Activated CD4-positive, alpha-beta memory T cell treated with anti-CD3 and anti-CD28 coated beads for 36 hours (primary cell): ENCODE results near the gene CDHR4. TPM values are rescaled to one million over a fixed set of nuclear protein-coding genes. Genes with fewer than 3 reads are reported as not detected.
"Not testable (repeated sequence)": the region's sequence is repeated elsewhere in the genome, so short reads cannot be mapped to it uniquely, and the experiment has no call there.

ENCODE experiments used
- CTCF ChIA-PET: fragments of 350-600 bp; sonication (Branson Sonifier 250); formaldehyde crosslinking; loops from one replicate; lab custom pipeline; 2021; ENCODE audit warnings: antibody characterized with exemption, inconsistent platforms; lab: Charles Lee
- POLR2A ChIA-PET: fragments of 350-600 bp; sonication (Branson Sonifier 250); formaldehyde crosslinking; loops from one replicate; lab custom pipeline; 2021; ENCODE audit warnings: antibody characterized with exemption; lab: Charles Lee
- DNase-seq: peaks from one replicate; pipeline ENCODE4 v3.0.0-alpha.2; 2020
- H3K27ac Mint-ChIP-seq: one replicate; pipeline ENCODE4 v1.8.0; 2021; ENCODE audit warnings: mixed read lengths
- H3K27me3 Mint-ChIP-seq: one replicate; pipeline ENCODE4 v1.8.0; 2021; ENCODE audit warnings: mixed read lengths
- H3K36me3 Mint-ChIP-seq: one replicate; pipeline ENCODE4 v1.8.0; 2021; ENCODE audit warnings: mixed read lengths
- H3K4me1 Mint-ChIP-seq: one replicate; pipeline ENCODE4 v1.8.0; 2021; ENCODE audit warnings: low read depth, mixed read lengths
- H3K4me3 Mint-ChIP-seq: one replicate; pipeline ENCODE4 v1.8.0; 2021; ENCODE audit warnings: mild to moderate bottlenecking, mixed read lengths
- H3K9me3 Mint-ChIP-seq: one replicate; pipeline ENCODE4 v1.8.0; 2021; ENCODE audit warnings: mixed read lengths
- intact Hi-C: fragments of 100-400 bp; cut with micrococcal nuclease; formaldehyde crosslinking; loops from one replicate; pipeline ENCODE4 v1.15.1; 2023
- total RNA-seq, 2 experiments: library from RNA; stranded (reverse); gene quantifications; one replicate each; pipeline ENCODE4 v1.2.3, GENCODE V29; 2021

CDHR4 gene
- total RNA-seq, 2 experiments from 2014 or later: 0.22 TPM; not detected in 1

- H3K27me3 Mint-ChIP-seq, H3K9me3 Mint-ChIP-seq, intact Hi-C loops, CTCF ChIA-PET, H3K4me3 Mint-ChIP-seq, DNase-seq, H3K27ac Mint-ChIP-seq, H3K36me3 Mint-ChIP-seq: not testable (repeated sequence)
- peaks cover 42% of the 10 kb centered on the region for H3K4me1 Mint-ChIP-seq
- POLR2A ChIA-PET: interaction anchor here (1.3 kb wide), 1 partner anchor 10 kb away, joined by 4 read pairs; the partner anchor contains the start of gene IP6K1
These were observed 23.6 kb downstream of the CDHR4 start for GRCh38 chr3:49776101-49776500.

- H3K27me3 Mint-ChIP-seq: no peaks in the 10 kb centered on the region
- CTCF ChIA-PET: no interaction called here
- POLR2A ChIA-PET: interaction anchor here (1.3 kb wide), 1 partner anchor 11 kb away, joined by 4 read pairs; the partner anchor contains the start of gene IP6K1
- peaks cover 1% of the 10 kb centered on the region for H3K36me3 Mint-ChIP-seq
- H3K4me3 Mint-ChIP-seq: no peak overlapping the region
- intact Hi-C loops: no loop called here
- H3K27ac Mint-ChIP-seq: no peak overlapping the region
- no peaks in the 10 kb centered on the region for H3K9me3 Mint-ChIP-seq
- DNase-seq: no peak
- peaks cover 37% of the 10 kb centered on the region for H3K4me1 Mint-ChIP-seq
These were observed 24.1 kb downstream of the CDHR4 start for GRCh38 chr3:49775538-49775937.

- peaks cover 8% of the 10 kb centered on the region for H3K36me3 Mint-ChIP-seq
- DNase-seq: no peak
- no peaks in the 10 kb centered on the region for H3K27me3 Mint-ChIP-seq
- H3K9me3 Mint-ChIP-seq: no peaks in the 10 kb centered on the region
- H3K4me3 Mint-ChIP-seq: no peak overlapping the region
- intact Hi-C loops: no loop called here
- no peak overlapping the region for H3K27ac Mint-ChIP-seq
- ChIA-PET CTCF (interaction anchor here (0.8 to 1.4 kb wide), 2 partner anchors 67 to 528 kb away, joined by 3 read pairs; no protein-coding TSS in a partner anchor), POLR2A (no interaction called here)
- H3K4me1 Mint-ChIP-seq: peaks cover 40% of the 10 kb centered on the region
These were observed 27.0 kb downstream of the CDHR4 start for GRCh38 chr3:49772703-49773102.

- Mint-ChIP-seq H3K9me3 (no peaks in the 10 kb centered on the region), H3K36me3 (peaks cover 7% of the 10 kb centered on the region), H3K27me3 (no peaks in the 10 kb centered on the region), H3K4me3 (no peak overlapping the region), H3K27ac (no peak overlapping the region), H3K4me1 (peaks cover 38% of the 10 kb centered on the region)
- intact Hi-C loops: no loop called here
- CTCF ChIA-PET: interaction anchor here (1.4 kb wide), 1 partner anchor 68 kb away, joined by 4 read pairs; no protein-coding TSS in a partner anchor
- POLR2A ChIA-PET: no interaction called here
- no peak for DNase-seq
These were observed 28.2 kb downstream of the CDHR4 start for GRCh38 chr3:49771340-49771938.

GRCh38 chr3:49769926-49770325 is 29.7 kb downstream of the CDHR4 start:
- H3K27ac Mint-ChIP-seq: peak overlapping the region; percentile 34

GRCh38 chr3:49769286-49769915 is 30.3 kb downstream of the CDHR4 start:
- peaks cover 11% of the 10 kb centered on the region for H3K36me3 Mint-ChIP-seq
- no peaks in the 10 kb centered on the region for H3K27me3 Mint-ChIP-seq
- H3K27ac Mint-ChIP-seq: no peak overlapping the region
- intact Hi-C loops: no loop called here
- ChIA-PET POLR2A (no interaction called here), CTCF (interaction anchor here (2.1 kb wide), 1 partner anchor 70 kb away, joined by 5 read pairs; no protein-coding TSS in a partner anchor)
- peaks cover 26% of the 10 kb centered on the region for H3K4me1 Mint-ChIP-seq
- no peak for DNase-seq
- H3K4me3 Mint-ChIP-seq: no peak overlapping the region
- H3K9me3 Mint-ChIP-seq: no peaks in the 10 kb centered on the region

More at GRCh38 chr3:49769926-49770325, 29.7 kb downstream of the CDHR4 start:
- intact Hi-C loops: no loop called here
- Mint-ChIP-seq H3K36me3 (peaks cover 9% of the 10 kb centered on the region), H3K4me3 (no peak overlapping the region), H3K9me3 (no peaks in the 10 kb centered on the region), H3K27me3 (no peaks in the 10 kb centered on the region), H3K4me1 (peaks cover 31% of the 10 kb centered on the region)
- POLR2A ChIA-PET: no interaction called here
- DNase-seq: no peak
- CTCF ChIA-PET: interaction anchor here (0.9 to 2.1 kb wide), 2 partner anchors 33 to 69 kb away, joined by 3 to 5 read pairs; partner anchors contain the start of gene INKA1

- Mint-ChIP-seq H3K9me3 (no peaks in the 10 kb centered on the region), H3K36me3 (peaks cover 4% of the 10 kb centered on the region), H3K27ac (no peak overlapping the region), H3K4me3 (no peak overlapping the region), H3K27me3 (no peaks in the 10 kb centered on the region), H3K4me1 (peaks cover 3% of the 10 kb centered on the region)
- no peak for DNase-seq
- intact Hi-C loops: no loop called here
- ChIA-PET CTCF (interaction anchor here (0.6 kb wide), 1 partner anchor 10 kb away, joined by 3 read pairs; no protein-coding TSS in a partner anchor), POLR2A (no interaction called here)
These were observed 35.7 kb downstream of the CDHR4 start for GRCh38 chr3:49763981-49764380.

GRCh38 chr3:49761661-49762060 is 38.0 kb downstream of the CDHR4 start:
- DNase-seq: no peak
- ChIA-PET POLR2A (no interaction called here), CTCF (no interaction called here)
- Mint-ChIP-seq H3K4me1 (peaks cover 8% of the 10 kb centered on the region), H3K27ac (no peak overlapping the region), H3K36me3 (peaks cover 4% of the 10 kb centered on the region), H3K4me3 (no peak overlapping the region), H3K9me3 (no peaks in the 10 kb centered on the region), H3K27me3 (no peaks in the 10 kb centered on the region)
- intact Hi-C loops: no loop called here

- no peaks in the 10 kb centered on the region for H3K9me3 Mint-ChIP-seq
- peaks cover 18% of the 10 kb centered on the region for H3K4me1 Mint-ChIP-seq
- no peak overlapping the region for H3K4me3 Mint-ChIP-seq
- H3K27me3 Mint-ChIP-seq: no peaks in the 10 kb centered on the region
- H3K27ac Mint-ChIP-seq: no peak overlapping the region
- ChIA-PET CTCF (interaction anchor here (1.3 kb wide), 1 partner anchor 40 kb away, joined by 3 read pairs; the partner anchor contains the start of gene CDHR4), POLR2A (no interaction called here)
- DNase-seq: no peak
- intact Hi-C loops: no loop called here
- peaks cover 2% of the 10 kb centered on the region for H3K36me3 Mint-ChIP-seq
These were observed 40.4 kb downstream of the CDHR4 start for GRCh38 chr3:49759226-49759625.

GRCh38 chr3:49757197-49757596 is 42.5 kb downstream of the CDHR4 start:
- Mint-ChIP-seq H3K27me3 (no peaks in the 10 kb centered on the region), H3K4me3 (no peak overlapping the region), H3K4me1 (peaks cover 24% of the 10 kb centered on the region), H3K36me3 (peaks cover 4% of the 10 kb centered on the region), H3K27ac (no peak overlapping the region), H3K9me3 (no peaks in the 10 kb centered on the region)
- CTCF ChIA-PET: interaction anchor here (1.3 kb wide), 1 partner anchor 38 kb away, joined by 3 read pairs; the partner anchor contains the start of gene AMIGO3
- DNase-seq: no peak
- intact Hi-C loops: no loop called here
- POLR2A ChIA-PET: no interaction called here

- no peaks in the 10 kb centered on the region for H3K9me3 Mint-ChIP-seq
- H3K27me3 Mint-ChIP-seq: no peaks in the 10 kb centered on the region
- peaks cover 24% of the 10 kb centered on the region for H3K4me1 Mint-ChIP-seq
- ChIA-PET POLR2A (no interaction called here), CTCF (interaction anchor here (1.0 kb wide), 1 partner anchor 365 kb away, joined by 3 read pairs; no protein-coding TSS in a partner anchor)
- H3K36me3 Mint-ChIP-seq: peaks cover 4% of the 10 kb centered on the region
- intact Hi-C loops: no loop called here
- no peak overlapping the region for H3K4me3 Mint-ChIP-seq
- H3K27ac Mint-ChIP-seq: no peak overlapping the region
- DNase-seq: no peak
These were observed 43.6 kb downstream of the CDHR4 start for GRCh38 chr3:49756036-49756435.

- Mint-ChIP-seq H3K9me3 (no peaks in the 10 kb centered on the region), H3K27ac (no peak overlapping the region), H3K4me1 (peaks cover 28% of the 10 kb centered on the region), H3K36me3 (peaks cover 6% of the 10 kb centered on the region), H3K4me3 (no peak overlapping the region), H3K27me3 (no peaks in the 10 kb centered on the region)
- ChIA-PET CTCF (no interaction called here), POLR2A (interaction anchor here (0.6 kb wide), 1 partner anchor 215 kb away, joined by 4 read pairs; no protein-coding TSS in a partner anchor)
- DNase-seq: no peak
- intact Hi-C loops: no loop called here
These were observed 45.1 kb downstream of the CDHR4 start for GRCh38 chr3:49754536-49754935.
